ENCODE results near the gene C6orf89. TPM values are rescaled to one million over a fixed set of nuclear protein-coding genes. Genes with fewer than 3 reads are reported as not detected.
"Not testable (repeated sequence)": the region's sequence is repeated elsewhere in the genome, so short reads cannot be mapped to it uniquely, and the experiment has no call there.

The C6orf89 gene
- total RNA-seq, 1 donor: 58.2 TPM

- DNase-seq (ENCODE audit: low read depth): no peak
- no peak overlapping the region for H3K4me3 ChIP-seq (ENCODE audit: low read depth, low read length)
- TF ChIP-seq CTCF (IDR thresholded peaks at IDR 0.05; ENCODE audit: insufficient read depth, low read length): no peak
Measured at GRCh38 chr6:36933102-36933501, 47.4 kb downstream of the C6orf89 start.

GRCh38 chr6:36933519-36933918 is 47.8 kb downstream of the C6orf89 start:
- no peak for TF ChIP-seq CTCF (IDR thresholded peaks at IDR 0.05; ENCODE audit: insufficient read depth, low read length)
- no peak for DNase-seq (ENCODE audit: low read depth)
- H3K4me3 ChIP-seq (ENCODE audit: low read depth, low read length): no peak overlapping the region

GRCh38 chr6:36934901-36935300 is 49.1 kb downstream of the C6orf89 start:
- DNase-seq (ENCODE audit: low read depth): no peak
- H3K4me3 ChIP-seq (ENCODE audit: low read depth, low read length): no peak overlapping the region
- TF ChIP-seq CTCF (IDR thresholded peaks at IDR 0.05; ENCODE audit: insufficient read depth, low read length): no peak

- no peak for TF ChIP-seq CTCF (IDR thresholded peaks at IDR 0.05; ENCODE audit: insufficient read depth, low read length)
- DNase-seq (ENCODE audit: low read depth): no peak
- H3K4me3 ChIP-seq (ENCODE audit: low read depth, low read length): no peak overlapping the region
Measured at GRCh38 chr6:36936824-36937223, 51.1 kb downstream of the C6orf89 start.

GRCh38 chr6:36937896-36938295 is 52.1 kb downstream of the C6orf89 start:
- no peak for DNase-seq (ENCODE audit: low read depth)
- no peak overlapping the region for H3K4me3 ChIP-seq (ENCODE audit: low read depth, low read length)
- TF ChIP-seq CTCF (IDR thresholded peaks at IDR 0.05; ENCODE audit: insufficient read depth, low read length): no peak

- no peak overlapping the region for H3K4me3 ChIP-seq (ENCODE audit: low read depth, low read length)
- peak; percentile 64 for DNase-seq (ENCODE audit: low read depth)
- TF ChIP-seq CTCF (IDR thresholded peaks at IDR 0.05; ENCODE audit: insufficient read depth, low read length): no peak
Measured at GRCh38 chr6:36938536-36938935, 52.8 kb downstream of the C6orf89 start.

- not testable (repeated sequence) for DNase-seq (ENCODE audit: low read depth); H3K4me3 ChIP-seq (ENCODE audit: low read depth, low read length)
Measured at GRCh38 chr6:36939005-36939404, 53.3 kb downstream of the C6orf89 start.

All from fibroblast of the aortic adventitia (primary cell).